DMS79 treated with DMSO at 0.1 percent for 48 hours (cell line): ENCODE data around the gene GRM3.
A peak's percentile ranks its signal among the peaks of the same experiment; 100 is the strongest.

Source experiments
- DNase-seq: peaks from one replicate; lab custom pipeline; 2025; lab: John Stamatoyannopoulos, UW

Gene GRM3

GRCh38 chr7:86692755-86693154 is 49.0 kb downstream of the GRM3 start:
- no peak for DNase-seq

DNA sequence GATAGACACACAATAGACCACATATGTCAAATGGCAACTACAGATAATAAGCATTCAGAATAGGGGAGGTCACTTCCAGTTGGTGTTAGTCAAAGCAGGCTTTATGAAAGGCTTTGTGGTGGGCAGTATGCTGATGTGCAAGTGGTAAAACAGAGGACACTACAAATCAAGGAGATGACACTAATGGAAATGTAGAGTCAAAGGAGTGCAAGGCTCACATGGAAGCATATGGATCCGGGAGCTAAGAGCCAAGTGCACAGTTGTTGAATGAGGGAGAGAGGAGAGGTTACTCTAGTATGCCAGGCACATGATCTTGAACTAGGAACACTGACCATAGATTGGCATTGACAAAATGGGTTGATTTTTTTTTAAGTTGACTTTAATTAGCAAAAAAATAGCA is 62.7 kb downstream of the GRM3 start:
- DNase-seq, result no peak

- DNase-seq, result no peak
Observed at GRCh38 chr7:86708031-86708680, 64.4 kb downstream of the GRM3 start.

GRCh38 chr7:86720306-86720705 is 76.6 kb downstream of the GRM3 start:
- DNase-seq, result no peak

DNA sequence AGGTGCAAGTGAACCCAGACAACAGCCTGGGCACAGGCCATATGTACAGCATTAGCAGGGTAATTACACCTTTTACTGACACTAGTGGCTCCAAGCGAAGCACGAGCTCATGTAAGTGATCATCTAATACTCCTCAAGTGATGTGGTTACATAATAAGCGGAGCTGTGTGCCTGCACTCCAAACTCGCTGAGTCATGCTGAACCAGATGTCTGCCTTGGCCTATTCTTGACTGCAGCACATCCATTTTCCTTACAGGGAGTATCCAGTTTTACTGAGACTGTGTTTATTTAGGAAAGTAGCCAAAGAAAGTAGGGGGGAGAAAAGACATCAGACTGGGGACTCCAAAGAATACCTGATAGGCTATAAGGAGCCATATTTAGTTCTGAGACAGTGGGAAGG is 90.1 kb downstream of the GRM3 start:
- DNase-seq, result no peak

DNA sequence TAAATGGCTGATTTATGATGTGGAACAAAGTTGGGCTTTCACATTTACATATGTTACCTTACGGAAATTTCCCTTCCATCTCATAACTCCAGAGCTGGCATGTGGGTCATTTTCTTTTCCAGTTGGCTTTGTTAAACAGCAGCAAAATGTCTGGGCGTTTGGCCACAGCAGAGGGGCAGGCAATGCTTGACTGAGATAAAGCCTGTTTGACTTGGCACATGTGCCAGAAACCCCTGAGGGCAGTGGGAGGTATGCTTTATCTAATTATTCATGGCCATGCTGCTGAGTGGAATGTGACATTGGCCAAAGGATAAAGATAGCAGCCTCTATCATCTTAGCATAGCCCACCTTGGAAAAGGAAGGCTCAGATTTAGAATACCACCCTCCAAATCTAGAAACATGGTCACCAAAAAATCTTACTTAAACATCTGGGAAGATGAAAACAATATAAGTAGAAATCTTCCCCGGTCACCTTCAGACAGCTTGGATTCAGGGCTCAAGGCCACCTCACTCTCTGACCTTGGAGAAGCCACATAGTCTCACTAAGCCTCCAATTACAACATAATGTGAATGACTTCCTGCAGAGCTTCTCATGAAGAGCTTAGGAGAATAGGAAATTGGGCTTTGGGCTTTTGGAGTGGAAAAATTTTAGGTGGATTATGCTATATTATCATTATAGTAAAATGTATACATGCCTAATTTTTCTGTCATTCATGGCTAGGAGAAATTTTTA is 101.5 kb downstream of the GRM3 start:
- no peak for DNase-seq

GRCh38 chr7:86747698-86748097 is 104.0 kb downstream of the GRM3 start:
- peak; percentile 1 for DNase-seq

- DNase-seq, result no peak
Observed at GRCh38 chr7:86748201-86748600, 104.5 kb downstream of the GRM3 start.

- no peak for DNase-seq
Observed at GRCh38 chr7:86748843-86749719, 105.4 kb downstream of the GRM3 start.

GRCh38 chr7:86749741-86750665 is 106.3 kb downstream of the GRM3 start:
- no peak for DNase-seq

DNA sequence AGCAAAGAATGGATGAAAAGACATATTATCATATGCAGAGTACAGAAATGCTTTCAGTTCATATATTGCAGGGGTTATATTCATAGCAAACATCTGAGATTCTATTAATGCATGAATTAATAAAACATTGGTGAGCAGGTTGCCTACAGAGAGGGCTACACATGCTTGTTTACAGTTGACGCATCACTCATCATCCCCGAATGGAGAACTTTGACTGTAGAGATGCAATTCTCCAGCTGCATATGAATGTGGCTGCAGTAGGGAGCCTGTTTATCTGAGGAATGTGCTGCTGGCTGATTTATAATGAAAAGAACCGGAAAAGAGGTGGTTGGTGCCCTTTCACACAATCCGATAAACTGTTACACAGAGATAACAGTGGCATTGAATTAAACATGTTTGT is 116.5 kb downstream of the GRM3 start:
- DNase-seq, result no peak

DNA sequence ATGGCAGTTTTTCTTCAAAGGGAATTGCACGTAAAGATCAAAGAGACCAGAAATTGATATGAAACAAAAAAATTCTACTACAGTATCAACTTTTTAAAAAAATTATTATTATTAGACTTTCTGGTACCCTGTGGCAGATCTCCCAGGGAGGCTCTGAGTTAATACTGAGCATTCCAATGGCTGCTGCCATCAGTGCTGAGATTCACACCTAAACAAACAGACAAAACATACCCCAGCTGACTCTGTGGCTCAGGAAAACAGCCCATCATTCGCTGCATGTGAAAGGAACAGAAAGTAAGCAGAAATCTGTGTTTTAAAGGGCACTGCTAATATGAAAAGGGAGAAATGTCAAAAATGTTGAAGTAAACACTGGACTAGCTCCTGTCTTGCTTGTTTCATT is 118.4 kb downstream of the GRM3 start:
- DNase-seq, result no peak

GRCh38 chr7:86765931-86766330 is 122.2 kb downstream of the GRM3 start:
- no peak for DNase-seq

DNA sequence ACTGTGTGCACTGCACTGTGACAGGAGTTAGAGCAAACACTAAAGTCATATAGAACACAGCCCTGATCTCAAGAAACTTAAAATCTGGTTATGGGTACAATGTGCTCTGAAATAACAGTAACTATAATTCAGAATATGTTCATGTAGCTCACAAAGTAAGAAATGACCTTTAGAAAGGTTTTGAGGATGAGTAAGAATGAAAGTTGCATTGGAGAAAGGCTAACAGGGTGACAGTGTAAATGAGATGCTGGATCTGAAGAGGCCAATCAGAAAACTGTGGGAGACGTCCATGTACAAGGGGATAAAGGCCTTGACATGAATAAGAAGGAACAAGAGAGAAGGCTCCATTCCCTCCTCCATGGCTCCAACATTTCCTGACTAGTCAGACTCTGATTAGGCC is 124.7 kb downstream of the GRM3 start:
- DNase-seq, result no peak

DNA sequence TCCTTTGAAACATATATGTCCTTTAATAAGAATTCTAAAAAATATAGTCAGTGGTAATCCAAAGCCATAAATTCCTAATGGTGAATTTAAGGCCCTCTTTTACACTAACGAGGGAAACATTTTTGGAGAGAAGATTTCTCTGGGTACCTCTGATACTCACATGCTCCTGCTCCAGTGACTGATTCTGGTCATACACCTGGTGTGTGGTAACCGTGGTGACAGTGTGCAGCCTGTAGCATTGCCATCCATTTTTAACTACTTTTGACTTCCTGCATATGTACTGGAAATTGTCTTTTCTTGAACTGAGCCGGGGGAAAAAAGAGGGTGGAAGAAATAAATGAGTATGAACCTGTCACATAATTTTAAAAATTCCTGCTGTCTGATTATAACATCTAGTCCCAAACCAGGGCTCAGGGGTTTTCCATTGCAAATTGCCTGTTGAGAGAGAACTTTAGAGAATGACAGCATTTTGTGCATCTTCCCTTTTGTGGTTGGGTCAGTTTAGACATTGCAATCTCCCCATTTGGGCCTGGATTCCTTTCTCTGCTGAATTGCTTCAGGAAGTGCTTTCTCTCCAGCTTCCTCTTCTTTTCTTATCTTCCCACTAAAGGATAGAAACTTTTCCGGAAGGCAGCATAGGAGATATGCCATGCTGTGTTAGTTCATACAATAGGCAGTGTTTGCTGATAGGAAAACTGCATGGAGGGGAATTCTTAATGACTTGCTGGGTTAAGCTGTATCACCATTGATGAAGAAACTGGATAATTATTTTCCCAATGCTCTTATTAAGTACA is 125.5 kb downstream of the GRM3 start:
- no peak for DNase-seq

- no peak for DNase-seq
Observed at GRCh38 chr7:86773309-86773708, 129.6 kb downstream of the GRM3 start.

DNA sequence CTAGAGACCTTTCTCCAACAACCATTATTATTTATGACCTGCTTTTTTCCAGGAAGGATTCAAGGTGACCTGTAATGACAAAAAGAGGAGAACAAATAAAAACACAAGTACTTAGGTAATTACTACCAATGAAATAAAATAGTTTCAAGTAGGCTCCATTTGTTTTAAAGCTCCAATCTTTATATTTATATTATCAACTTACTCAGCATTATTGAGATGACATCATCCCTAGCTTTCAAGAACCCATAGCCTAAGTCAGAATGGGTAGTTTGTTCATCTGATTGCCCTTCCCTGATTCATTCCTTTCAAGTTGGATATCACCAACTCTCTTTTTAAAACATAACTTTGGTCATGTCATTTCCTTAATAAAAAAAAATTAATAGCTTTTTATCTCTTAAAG is 131.5 kb downstream of the GRM3 start:
- DNase-seq, result no peak

- no peak for DNase-seq
Observed at GRCh38 chr7:86776136-86776535, 132.4 kb downstream of the GRM3 start.

- DNase-seq, result no peak
Observed at GRCh38 chr7:86778271-86778670, 134.6 kb downstream of the GRM3 start.

- DNase-seq, result no peak
Observed at GRCh38 chr7:86784765-86785164, 141.1 kb downstream of the GRM3 start.

DNA sequence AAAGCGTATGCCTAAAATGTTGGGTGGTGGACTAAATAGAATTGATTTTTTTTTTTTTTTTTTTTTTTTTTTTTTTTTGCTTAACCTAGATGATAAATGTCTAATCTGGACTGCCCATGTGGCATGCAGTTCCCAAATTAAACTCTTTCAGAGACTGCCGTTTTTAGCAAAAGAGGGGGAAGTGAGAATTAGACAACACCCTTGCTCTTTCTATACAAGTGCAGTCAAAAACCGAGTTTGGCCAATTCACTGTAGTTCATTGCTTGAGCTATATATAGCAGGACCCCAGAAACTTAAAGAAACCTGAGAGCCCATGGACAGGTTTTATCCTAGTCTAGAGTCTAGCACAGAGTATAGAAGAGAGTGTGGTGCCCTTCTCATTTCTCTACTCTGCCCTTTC is 141.9 kb downstream of the GRM3 start:
- no peak for DNase-seq
